SIG-M5 treated with dmso at 0.1 percent for 504 hours (cell line): ENCODE measurements around the gene KLK15.
"Not testable (repeated sequence)": the region's sequence is repeated elsewhere in the genome, so short reads cannot be mapped to it uniquely, and the experiment has no call there.

Experiments used
- DNase-seq: peaks from one replicate; lab custom pipeline; 2025; ENCODE audit not compliant: unreplicated experiment; lab: John Stamatoyannopoulos, UW

The KLK15 gene

GRCh38 chr19:50821248-50821612 is 12.1 kb downstream of the KLK15 start:
- no peak for DNase-seq

GRCh38 chr19:50820549-50821247 is 12.7 kb downstream of the KLK15 start:
- peak; percentile 14 for DNase-seq

- no peak for DNase-seq
Measured at GRCh38 chr19:50820086-50820485, 13.3 kb downstream of the KLK15 start.

GRCh38 chr19:50819636-50820035 is 13.7 kb downstream of the KLK15 start:
- DNase-seq, result no peak

GRCh38 chr19:50818859-50819472 is 14.4 kb downstream of the KLK15 start:
- no peak for DNase-seq

- DNase-seq, result peak; percentile 23
Measured at GRCh38 chr19:50817941-50818858, 15.2 kb downstream of the KLK15 start.

GRCh38 chr19:50815439-50815838 is 17.9 kb downstream of the KLK15 start:
- DNase-seq, result no peak

GRCh38 chr19:50814883-50815282 is 18.5 kb downstream of the KLK15 start:
- DNase-seq, result no peak

- DNase-seq, result no peak
Measured at GRCh38 chr19:50812474-50812873, 20.9 kb downstream of the KLK15 start.

- DNase-seq, result not testable (repeated sequence)
Measured at GRCh38 chr19:50811622-50812238, 21.6 kb downstream of the KLK15 start.

- no peak for DNase-seq
Measured at GRCh38 chr19:50808856-50809255, 24.5 kb downstream of the KLK15 start.

- peak; percentile 96 for DNase-seq
Measured at GRCh38 chr19:50804420-50805272, 28.7 kb downstream of the KLK15 start.

GRCh38 chr19:50803633-50804419 is 29.5 kb downstream of the KLK15 start:
- DNase-seq, result no peak

- no peak for DNase-seq
Measured at GRCh38 chr19:50801107-50801506, 32.3 kb downstream of the KLK15 start.

GRCh38 chr19:50799547-50799851 is 33.9 kb downstream of the KLK15 start:
- no peak for DNase-seq

- no peak for DNase-seq
Measured at GRCh38 chr19:50798659-50799546, 34.5 kb downstream of the KLK15 start.

- no peak for DNase-seq
Measured at GRCh38 chr19:50797781-50798658, 35.4 kb downstream of the KLK15 start.

GRCh38 chr19:50797429-50797780 is 36.0 kb downstream of the KLK15 start:
- DNase-seq, result no peak
